GM13977 (cell line): Measurements from ENCODE around the gene IRAK3.

Experiments
- DNase-seq: peaks from one replicate; pipeline ENCODE4 v3.0.0; 2012; ENCODE audit warnings: low spot score
- in situ Hi-C: fragments of 300-500 bp; cut with MboI; formaldehyde crosslinking; loops from one replicate; pipeline ENCODE4 v1.12.0; 2022; ENCODE audit warnings: low sequenced_read_pairs, low pct_unique_long_range_greater_than_20kb, mixed read lengths, inconsistent platforms; ENCODE audit not compliant: unreplicated experiment
- TF ChIP-seq, protein P1 (sequence below): IDR thresholded peaks from 2 replicates; pipeline ENCODE4 v1.5.1; 2012; ENCODE audit warnings: mild to moderate bottlenecking, control low read depth; ENCODE audit not compliant: insufficient read depth; ENCODE audit errors: extremely low read depth, missing control alignments

IRAK3 gene

DNA sequence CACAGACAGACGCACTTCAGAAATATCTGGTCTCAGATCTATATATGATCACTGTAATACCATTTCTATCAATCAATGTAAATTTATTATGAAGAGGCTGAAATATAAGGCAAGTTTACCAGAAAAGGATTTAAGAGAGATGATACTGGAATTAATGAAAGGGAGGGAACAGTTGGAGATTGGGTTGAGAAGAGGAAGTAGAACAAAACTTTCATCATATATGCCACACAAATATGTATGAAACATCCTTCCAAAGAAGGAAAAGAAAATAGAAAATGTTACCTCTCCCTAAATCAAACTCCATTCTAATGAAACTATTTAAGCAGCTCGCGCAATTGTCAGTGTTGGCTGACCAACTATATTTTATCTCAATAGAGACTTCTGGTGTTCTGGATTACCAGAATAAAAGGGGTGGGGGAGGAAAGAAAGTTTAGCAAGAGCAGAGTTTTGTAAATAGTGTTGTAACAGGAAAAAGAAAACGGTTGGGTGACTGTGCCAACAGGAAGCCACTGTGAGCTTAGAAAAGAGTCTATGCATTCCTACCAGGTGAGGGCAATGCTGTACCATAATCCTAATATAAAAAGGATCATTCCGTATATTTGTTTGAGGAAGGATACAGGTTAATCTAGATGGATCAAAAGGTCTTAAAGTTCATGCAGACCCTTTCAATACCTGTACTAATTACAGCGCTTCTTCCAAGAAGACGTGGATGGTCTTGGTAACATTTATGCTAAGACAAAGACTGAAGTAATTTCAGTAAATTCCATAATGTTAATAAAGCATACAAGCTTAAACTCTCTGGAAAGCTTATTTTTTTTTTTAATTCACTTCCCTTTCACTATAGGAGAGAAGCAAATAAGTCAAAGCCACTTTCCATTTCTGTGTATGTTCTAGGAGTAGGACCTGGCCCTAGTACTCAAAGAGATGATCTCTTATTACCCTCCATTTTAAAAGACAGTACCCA, 43.9 kb upstream of the IRAK3 start:
- TF ChIP-seq, protein P1, sequence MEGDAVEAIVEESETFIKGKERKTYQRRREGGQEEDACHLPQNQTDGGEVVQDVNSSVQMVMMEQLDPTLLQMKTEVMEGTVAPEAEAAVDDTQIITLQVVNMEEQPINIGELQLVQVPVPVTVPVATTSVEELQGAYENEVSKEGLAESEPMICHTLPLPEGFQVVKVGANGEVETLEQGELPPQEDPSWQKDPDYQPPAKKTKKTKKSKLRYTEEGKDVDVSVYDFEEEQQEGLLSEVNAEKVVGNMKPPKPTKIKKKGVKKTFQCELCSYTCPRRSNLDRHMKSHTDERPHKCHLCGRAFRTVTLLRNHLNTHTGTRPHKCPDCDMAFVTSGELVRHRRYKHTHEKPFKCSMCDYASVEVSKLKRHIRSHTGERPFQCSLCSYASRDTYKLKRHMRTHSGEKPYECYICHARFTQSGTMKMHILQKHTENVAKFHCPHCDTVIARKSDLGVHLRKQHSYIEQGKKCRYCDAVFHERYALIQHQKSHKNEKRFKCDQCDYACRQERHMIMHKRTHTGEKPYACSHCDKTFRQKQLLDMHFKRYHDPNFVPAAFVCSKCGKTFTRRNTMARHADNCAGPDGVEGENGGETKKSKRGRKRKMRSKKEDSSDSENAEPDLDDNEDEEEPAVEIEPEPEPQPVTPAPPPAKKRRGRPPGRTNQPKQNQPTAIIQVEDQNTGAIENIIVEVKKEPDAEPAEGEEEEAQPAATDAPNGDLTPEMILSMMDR, result peak; percentile 23
- DNase-seq, result no peak
- in situ Hi-C loops, result no loop called here

DNA sequence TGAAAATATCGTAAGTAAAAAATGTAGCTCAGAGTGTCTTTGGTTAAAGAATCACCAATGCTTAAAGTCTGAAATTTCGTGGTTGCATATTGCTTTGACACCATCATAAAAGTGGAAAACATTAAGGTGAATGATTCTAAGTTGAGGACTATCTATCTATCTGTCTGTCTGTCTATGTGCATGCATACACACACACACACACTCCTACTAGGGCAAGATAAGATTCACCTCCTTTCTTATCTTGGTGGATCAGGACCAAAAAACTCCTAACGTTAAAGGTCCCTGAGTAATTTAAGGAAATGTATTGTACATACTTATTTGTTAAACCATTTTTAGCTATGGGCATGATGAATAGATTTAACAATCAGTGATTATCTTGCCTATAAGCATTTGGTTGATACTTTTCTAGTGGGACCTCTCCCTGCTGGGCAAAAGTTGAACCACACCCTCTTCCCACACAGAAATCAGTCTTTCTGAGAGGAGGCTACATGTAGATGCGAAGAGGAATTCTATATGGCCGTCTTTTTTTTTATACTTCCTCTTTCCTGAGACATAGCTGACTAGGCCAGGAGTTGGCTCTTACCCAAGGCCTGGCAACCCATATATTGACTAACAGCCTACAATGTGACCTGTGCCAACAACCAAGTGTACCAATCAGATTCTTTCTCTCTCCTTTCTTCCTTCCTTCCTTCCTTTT, 39.2 kb upstream of the IRAK3 start:
- TF ChIP-seq, protein P1, result no peak
- in situ Hi-C loops, result no loop called here
- no peak for DNase-seq

DNA sequence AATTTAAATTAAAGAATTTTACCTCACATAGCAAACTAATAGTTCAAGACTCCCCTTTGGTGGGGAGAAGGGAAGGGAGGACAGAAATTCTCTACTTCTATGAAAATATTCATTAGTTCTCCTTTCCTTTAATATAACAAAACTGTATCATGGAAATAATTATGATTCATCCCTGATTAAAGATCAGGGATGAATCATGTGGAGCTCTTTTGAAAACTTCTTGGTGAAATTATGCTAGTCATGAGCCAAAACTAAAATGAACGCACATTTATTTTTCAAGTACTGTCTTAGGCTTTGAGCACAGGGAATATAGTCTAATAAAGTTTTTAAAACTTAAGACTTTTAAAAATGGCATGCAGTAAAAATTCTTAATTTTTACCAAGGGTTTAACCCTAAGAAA, 36.3 kb upstream of the IRAK3 start:
- no peak for DNase-seq
- TF ChIP-seq, protein P1, result no peak
- in situ Hi-C loops, result no loop called here

DNA sequence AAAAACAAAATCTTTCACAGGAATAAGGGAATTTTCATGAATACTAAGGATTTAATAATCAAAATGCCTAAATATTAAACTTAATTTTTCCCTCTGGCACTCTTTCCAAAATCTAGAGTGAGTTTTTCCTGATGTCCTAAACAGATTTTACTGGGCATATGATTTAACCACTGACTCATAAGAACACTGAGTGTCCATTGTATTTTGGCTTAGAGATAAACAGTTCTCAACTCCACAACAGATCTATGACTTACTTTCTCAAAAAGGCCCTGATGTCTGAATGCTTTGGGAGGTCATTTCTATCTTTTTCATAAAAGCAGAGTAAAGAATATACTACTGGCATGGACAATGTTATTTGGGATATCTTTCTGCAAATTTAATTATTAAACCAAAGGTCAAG, 34.2 kb upstream of the IRAK3 start:
- in situ Hi-C loops, result no loop called here
- no peak for DNase-seq
- TF ChIP-seq, protein P1, result no peak

DNA sequence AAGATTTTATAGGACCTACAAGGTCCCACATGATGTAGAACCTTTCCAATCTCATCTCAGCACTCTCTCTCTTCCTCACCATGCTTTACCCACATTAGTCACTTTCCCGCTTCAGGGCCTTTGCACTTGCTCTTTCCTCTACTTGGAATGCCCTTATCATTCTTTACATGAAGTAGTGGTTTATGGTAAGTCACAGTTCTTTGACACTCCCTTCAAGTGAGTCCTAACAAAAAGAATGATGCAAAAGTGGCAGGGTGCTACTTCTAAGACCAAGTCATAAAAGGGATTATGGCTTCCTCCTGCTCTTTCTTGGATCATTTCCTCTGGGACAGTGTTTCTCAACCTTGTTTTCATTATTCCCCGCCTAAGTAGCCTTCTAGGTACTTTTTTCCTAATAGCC, 32.4 kb upstream of the IRAK3 start:
- DNase-seq, result no peak
- in situ Hi-C loops, result no loop called here
- TF ChIP-seq, protein P1, result no peak

DNA sequence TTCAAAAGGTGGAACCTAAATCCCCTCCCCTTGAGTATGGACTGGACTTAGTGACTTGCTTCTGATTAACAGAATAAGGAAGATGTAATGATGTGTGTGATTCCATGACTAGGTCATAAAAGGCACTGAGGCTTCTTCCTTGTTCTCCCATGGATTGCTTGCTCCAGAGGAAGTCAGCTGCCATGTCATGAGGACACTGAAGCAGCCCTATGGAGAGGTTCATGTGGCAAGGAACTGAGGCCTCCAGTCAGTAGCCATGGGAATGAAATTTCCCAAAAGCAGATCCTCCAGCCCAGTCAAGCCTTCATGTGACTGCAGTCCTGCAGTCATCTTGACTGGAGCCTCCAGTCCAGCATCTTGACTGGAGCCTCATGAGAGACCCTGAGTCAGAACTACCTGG, 29.9 kb upstream of the IRAK3 start:
- in situ Hi-C loops, result no loop called here
- DNase-seq, result no peak
- TF ChIP-seq, protein P1, result no peak
